HG03442 (cell line): Measurements from ENCODE around the gene HSPA12B.
A peak's percentile ranks its signal among the peaks of the same experiment; 100 is the strongest.

ENCODE experiments used
- ATAC-seq: cut with Tn5 transposase; IDR thresholded peaks from one replicate; pipeline ENCODE4 v1.9.1; 2021; ENCODE audit warnings: mild to moderate bottlenecking, moderate library complexity; ENCODE audit not compliant: unreplicated experiment

HSPA12B gene

DNA sequence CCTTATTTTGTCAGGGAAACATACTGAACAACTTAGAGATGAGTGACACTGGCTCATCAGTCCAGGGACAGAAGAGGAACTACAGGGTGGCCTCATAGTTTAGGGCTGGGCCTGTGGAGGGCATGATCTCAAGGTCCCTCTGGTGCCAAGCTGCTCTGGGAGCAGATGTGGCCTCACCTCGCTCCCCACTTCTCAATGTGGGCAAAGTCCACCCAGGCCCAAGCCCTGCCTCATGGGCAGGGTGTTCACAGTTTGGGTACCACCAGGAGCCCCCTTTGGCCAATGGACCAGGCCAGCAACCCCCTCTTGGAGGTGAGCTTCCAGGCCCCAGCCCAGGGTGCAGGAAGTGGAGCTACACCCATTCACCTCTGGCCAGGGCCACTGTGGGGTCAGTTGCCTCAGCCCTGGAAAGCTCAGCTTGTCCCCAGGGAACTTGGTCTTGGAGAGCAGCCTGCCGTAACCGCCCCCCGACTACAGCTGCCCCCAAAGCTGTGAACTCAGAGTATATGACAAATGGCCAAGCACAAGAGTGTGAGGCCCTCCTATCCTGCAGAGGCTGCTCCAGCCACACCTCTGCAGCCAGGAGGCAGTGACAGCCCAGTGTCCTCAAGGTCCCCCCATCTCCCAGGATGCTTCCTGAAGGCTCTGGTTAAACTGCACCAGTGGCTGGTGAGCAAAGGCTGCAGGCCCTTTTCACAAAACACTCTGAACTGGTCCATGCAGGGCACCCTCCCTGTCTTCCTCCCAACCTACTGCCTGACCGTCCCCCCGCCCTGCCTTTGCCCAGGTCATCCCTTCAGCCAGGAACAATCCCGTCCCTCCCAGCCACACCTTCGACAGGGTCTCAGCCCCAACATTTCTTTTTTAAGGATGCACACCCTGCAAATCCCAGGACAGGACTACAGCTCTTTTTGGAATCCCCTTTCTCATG lies 31.5 kb downstream of the HSPA12B start:
- ATAC-seq, result no peak

GRCh38 chr20:3764659-3765058 lies 32.2 kb downstream of the HSPA12B start:
- no peak for ATAC-seq

- no peak for ATAC-seq
These were observed 32.8 kb downstream of the HSPA12B start for GRCh38 chr20:3765171-3765882.

- no peak for ATAC-seq
These were observed 34.1 kb downstream of the HSPA12B start for GRCh38 chr20:3766422-3767109.

GRCh38 chr20:3767110-3767426 lies 34.6 kb downstream of the HSPA12B start:
- ATAC-seq, result no peak

DNA sequence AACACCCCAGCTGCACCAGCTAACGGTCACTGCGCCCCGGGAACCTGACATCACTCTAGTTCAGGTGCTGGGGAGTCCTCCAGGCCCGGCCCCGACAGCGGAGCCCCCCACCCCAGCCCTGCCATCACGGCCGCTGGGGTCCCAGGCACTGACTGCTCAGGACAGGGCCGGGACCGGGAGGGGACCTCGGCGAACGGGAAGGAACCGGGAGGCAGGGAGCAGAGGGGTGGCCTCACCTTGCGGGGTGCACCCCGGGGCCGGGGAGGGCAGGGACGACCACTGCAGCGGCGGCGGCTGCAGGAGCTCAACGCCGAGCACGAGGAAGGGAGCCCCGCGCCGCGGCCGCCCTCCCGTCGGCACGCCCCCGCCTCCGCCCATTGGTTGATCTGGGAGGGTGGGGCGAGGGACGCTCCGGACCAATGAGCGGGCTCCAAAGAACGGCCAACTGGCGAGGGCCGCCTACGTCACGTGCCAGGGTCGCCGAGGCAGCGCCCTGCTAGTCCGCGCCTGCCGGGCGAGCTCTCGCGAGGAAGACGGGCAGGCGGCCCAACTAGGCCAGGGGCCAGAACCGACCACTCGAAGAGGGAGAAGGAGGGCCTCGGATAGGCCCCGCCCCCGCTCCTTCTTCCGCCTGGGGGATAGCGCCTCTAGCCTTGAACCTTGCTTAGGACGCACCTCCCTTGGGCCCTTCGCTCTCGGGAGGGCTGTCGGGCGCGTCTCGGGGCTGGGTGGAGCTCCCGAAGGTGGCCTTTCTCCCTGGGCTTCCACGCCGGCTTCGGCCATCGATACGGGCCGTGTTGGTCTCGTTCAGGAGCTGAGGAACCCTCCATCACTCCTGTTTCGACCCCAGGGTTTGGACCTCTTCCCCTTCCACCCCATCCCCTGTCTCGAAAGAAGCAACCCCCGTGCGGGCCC lies 35.2 kb downstream of the HSPA12B start, which contains the start of gene ADISSP:
TSS of gene ADISSP (minus strand) at position 327 of the 915 bp plus-strand sequence. CDS start 7,653 bp downstream, outside the sequence.
- ATAC-seq, result peak; percentile 92

GRCh38 chr20:3768342-3769130 lies 36.1 kb downstream of the HSPA12B start:
- peak; percentile 23 for ATAC-seq

GRCh38 chr20:3771552-3772058 lies 39.1 kb downstream of the HSPA12B start:
- no peak for ATAC-seq

GRCh38 chr20:3775457-3776108 lies 43.1 kb downstream of the HSPA12B start:
- no peak for ATAC-seq

GRCh38 chr20:3777381-3777715 lies 44.9 kb downstream of the HSPA12B start:
- ATAC-seq, result no peak

- no peak for ATAC-seq
These were observed 45.5 kb downstream of the HSPA12B start for GRCh38 chr20:3777716-3778629.

DNA sequence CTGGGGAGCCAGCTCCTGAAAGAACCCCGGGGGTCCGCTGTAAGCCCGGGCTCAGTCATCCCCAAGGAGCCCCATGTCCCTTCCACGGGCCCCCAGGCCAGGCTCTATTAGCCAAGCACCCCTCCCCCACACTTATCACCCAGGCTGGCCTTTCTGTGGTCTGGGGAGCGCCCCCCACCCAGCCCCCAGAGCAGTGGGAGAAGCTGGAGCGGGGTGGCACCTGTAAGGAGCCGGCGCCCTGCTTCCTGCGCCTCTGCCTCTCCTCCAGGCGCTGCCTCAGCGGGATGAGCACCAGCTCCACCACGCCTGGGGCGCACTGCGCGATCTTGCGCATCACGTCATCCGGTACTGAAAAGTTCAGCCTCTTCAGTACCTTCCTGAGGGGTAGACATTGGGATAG lies 46.5 kb downstream of the HSPA12B start:
- no peak for ATAC-seq

DNA sequence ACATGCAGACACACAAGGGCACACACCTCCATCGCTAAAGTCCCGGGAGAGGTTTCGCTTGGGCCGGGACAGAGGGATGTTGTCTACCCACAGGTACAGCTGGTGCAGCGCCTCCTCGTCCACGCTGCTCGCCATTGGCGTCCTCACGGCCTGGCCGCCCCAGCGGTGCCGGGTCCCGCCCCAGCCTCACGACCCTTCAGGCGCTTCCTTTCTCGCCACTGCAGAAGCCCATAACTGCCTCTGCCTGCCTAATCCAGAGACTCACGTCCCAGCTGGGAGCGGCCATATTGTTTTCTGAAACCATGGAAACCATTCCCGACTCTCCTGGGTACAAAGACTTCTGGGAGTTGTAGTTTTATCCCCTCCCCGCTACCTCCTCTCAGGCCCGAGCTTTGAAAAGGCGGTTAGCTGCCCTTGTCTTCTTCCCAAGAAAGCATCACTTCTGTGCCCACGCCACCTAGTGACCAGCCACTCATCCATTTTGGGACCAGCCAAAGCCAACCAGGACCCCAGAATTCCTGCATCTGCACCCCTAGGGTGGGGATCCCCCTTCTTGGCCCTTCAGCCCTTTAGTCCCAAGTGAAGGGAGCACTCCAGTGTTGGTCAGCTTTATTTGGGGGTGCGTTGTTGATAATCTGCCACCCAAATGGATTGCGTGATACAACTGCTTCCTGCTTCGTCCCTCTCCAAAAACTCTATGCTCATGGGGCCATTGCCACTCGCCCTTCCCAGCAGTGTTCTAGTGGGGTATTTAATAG lies 48.8 kb downstream of the HSPA12B start, which contains the start of gene SPEF1:
TSS of gene SPEF1 (minus strand) at position 296 of the 758 bp plus-strand sequence. CDS start at position 135, 161 bp downstream.
- ATAC-seq, result peak; percentile 74

GRCh38 chr20:3782597-3782996 lies 50.1 kb downstream of the HSPA12B start:
- no peak for ATAC-seq

GRCh38 chr20:3783068-3783489 lies 50.6 kb downstream of the HSPA12B start:
- ATAC-seq, result no peak

DNA sequence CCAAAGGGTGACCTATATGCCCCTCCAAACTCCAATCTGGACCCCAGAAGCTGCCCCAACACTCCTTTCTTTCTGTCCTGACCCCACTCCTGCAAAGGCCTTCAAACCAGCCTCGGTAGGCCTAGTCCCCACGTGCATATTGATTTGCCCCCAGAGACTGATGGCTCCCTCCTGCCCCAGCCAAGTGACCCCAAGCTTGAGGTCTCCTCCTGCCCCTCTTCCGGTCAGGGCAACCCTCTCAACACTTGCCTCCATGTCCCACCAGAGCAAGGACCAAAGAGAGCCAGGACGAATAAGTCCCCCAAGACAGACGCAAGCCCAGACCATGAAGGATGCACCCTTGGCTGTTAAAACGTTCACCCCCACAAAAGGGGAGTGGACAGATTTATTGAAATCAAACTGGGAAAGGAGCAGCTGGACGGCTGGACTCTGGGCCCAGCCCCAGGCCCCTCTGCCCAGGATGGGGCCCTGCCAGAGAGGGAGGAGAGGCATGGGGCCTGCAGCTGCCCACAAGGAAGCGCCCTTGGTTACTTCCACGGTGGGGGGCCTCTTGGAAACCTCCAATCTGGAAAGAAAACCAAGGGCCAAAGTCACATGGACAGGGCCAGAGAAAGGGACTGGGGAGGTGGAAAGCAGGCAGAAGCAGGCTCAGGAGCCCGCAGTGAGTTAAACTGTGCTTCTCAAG lies 51.2 kb downstream of the HSPA12B start:
- ATAC-seq, result no peak
